Measurements from ENCODE around the gene ARHGEF28.

ARHGEF28 gene

DNA sequence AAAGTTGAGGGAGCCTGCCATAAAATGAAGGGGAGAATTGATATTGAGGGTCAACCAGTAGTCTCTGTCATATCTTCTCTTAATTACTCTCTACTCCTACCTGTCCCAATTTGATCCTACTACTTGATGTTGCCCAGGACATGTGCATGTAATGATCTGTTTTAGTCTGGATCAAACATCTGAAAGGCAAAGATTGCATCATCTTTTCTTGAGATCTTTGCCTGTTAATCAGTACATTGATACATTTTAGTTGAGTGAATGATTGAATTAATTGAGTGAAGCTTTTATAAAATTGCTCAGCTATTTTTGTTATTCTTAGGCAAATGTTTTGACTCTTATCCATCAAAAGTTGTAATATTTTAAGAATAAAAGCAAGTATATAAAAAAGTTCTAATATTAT lies 21.7 kb downstream of the ARHGEF28 start:
- H3K9me3 ChIP-seq (ENCODE audit: control insufficient read depth, low read length), result no peaks in the 10 kb centered on the region
- H3K36me3 ChIP-seq (ENCODE audit: control insufficient read depth, insufficient read depth, low read length), result no peaks in the 10 kb centered on the region
- no peak overlapping the region for H3K4me3 ChIP-seq (ENCODE audit: low read length)
- peaks cover 41% of the 10 kb centered on the region for H3K4me1 ChIP-seq (ENCODE audit: control insufficient read depth, insufficient read depth, low read length)
- no peaks in the 10 kb centered on the region for H3K27me3 ChIP-seq (ENCODE audit: control insufficient read depth, insufficient read depth, low read length)
- no peak overlapping the region for H3K9ac ChIP-seq (ENCODE audit: low read length)

DNA sequence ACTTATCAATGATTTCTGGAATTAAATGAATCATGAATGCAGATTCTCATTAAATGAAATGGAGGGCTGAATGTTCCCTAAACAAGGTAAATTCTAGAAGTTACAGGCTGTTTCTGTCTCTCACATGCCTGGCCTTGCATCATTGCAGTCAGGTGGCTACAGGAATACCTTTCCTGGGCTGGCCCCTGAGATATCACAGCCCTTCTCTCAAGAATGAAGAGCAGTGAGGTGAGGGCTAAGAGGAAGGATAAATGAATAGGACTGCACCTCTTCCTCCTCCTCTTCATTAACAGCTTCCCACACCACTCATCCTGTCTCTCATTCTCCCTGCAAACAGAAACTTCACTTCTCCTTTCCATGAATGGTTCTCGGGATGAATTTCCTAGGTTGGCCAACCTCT lies 22.5 kb downstream of the ARHGEF28 start:
- Histone ChIP-seq H3K36me3 (ENCODE audit: control insufficient read depth, insufficient read depth, low read length) (no peaks in the 10 kb centered on the region), H3K4me1 (ENCODE audit: control insufficient read depth, insufficient read depth, low read length) (peaks cover 49% of the 10 kb centered on the region), H3K9ac (ENCODE audit: low read length) (no peak overlapping the region), H3K27me3 (ENCODE audit: control insufficient read depth, insufficient read depth, low read length) (no peaks in the 10 kb centered on the region), H3K9me3 (ENCODE audit: control insufficient read depth, low read length) (no peaks in the 10 kb centered on the region), H3K4me3 (ENCODE audit: low read length) (no peak overlapping the region)

DNA sequence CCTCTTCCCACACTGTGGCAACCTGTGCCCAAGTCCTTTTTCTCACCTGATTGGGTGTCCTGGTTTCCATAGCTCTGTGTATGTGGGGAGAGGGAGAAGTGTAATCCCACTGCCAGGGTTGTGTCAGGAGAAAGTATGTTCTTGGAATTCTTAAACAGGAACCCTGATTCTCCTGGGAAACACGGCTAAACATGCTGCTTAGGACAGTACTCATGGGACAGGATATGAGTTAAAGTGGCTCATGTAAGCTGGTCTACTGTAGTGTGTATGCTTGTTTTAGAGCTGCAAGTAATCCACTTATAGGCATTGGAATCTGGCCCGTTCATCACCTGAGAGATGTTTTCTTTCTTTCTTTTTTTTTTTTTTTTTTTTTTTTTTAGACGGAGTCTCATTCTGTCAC lies 23.9 kb downstream of the ARHGEF28 start:
- H3K4me1 ChIP-seq (ENCODE audit: control insufficient read depth, insufficient read depth, low read length), result peaks cover 52% of the 10 kb centered on the region
- H3K9ac ChIP-seq (ENCODE audit: low read length), result no peak overlapping the region
- no peaks in the 10 kb centered on the region for H3K9me3 ChIP-seq (ENCODE audit: control insufficient read depth, low read length)
- H3K36me3 ChIP-seq (ENCODE audit: control insufficient read depth, insufficient read depth, low read length), result no peaks in the 10 kb centered on the region
- no peak overlapping the region for H3K4me3 ChIP-seq (ENCODE audit: low read length)
- no peaks in the 10 kb centered on the region for H3K27me3 ChIP-seq (ENCODE audit: control insufficient read depth, insufficient read depth, low read length)

DNA sequence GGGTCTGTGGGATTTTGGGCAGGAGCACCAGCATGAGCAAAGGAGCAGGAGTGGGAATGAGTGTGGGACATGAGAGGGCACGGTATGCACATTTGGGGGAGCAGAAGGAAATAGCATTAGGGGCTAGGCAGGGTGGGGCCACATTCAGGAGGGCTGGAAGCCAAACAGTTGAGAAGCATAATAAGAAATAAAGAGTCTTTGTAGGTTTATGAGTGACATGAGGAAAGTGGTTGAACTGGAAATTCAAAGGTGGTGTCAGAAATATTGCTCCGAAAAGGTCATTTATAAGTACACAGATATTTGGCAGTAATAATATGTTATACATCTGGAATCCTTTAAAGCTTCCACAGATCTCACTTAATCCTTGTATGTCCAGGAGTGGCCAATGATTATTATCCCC lies 26.4 kb downstream of the ARHGEF28 start:
- Histone ChIP-seq H3K36me3 (ENCODE audit: control insufficient read depth, insufficient read depth, low read length) (no peaks in the 10 kb centered on the region), H3K27me3 (ENCODE audit: control insufficient read depth, insufficient read depth, low read length) (no peaks in the 10 kb centered on the region), H3K9ac (ENCODE audit: low read length) (no peak overlapping the region), H3K9me3 (ENCODE audit: control insufficient read depth, low read length) (no peaks in the 10 kb centered on the region), H3K4me1 (ENCODE audit: control insufficient read depth, insufficient read depth, low read length) (peaks cover 48% of the 10 kb centered on the region), H3K4me3 (ENCODE audit: low read length) (no peak overlapping the region)

DNA sequence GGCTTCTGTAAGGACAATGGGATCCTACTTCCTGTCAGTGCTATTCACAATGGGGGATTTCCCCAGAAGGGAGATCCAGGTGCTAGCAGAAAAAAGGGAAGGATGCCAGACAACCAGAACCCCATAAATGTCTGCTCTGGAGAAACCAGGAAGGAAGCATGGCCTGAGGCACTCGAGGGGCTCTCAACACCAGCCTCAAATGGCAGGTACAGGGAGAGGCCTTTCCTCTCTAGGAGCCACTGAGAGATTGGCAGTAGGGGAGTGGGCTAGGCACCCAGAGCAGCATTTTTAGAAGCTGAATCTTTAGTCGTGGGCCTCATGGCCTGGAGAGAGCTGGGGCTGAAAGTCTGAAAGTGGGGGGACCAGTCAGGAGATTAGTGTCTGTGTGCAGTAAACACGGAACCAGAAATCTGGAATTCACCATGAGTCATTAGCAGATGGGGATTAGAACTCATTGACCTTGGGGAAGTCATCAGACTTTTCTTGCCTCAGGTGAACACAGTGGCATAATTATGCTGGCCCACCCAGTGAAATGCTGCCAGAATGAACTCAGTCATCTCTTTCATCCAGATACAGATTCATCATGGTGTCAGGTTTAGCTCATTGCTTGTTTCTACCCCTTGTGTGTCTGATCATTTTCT lies 28.3 kb downstream of the ARHGEF28 start:
- H3K27me3 ChIP-seq (ENCODE audit: control insufficient read depth, insufficient read depth, low read length), result no peaks in the 10 kb centered on the region
- H3K9me3 ChIP-seq (ENCODE audit: control insufficient read depth, low read length), result no peaks in the 10 kb centered on the region
- H3K9ac ChIP-seq (ENCODE audit: low read length), result no peak overlapping the region
- no peak overlapping the region for H3K4me3 ChIP-seq (ENCODE audit: low read length)
- H3K36me3 ChIP-seq (ENCODE audit: control insufficient read depth, insufficient read depth, low read length), result no peaks in the 10 kb centered on the region
- peaks cover 48% of the 10 kb centered on the region for H3K4me1 ChIP-seq (ENCODE audit: control insufficient read depth, insufficient read depth, low read length)

DNA sequence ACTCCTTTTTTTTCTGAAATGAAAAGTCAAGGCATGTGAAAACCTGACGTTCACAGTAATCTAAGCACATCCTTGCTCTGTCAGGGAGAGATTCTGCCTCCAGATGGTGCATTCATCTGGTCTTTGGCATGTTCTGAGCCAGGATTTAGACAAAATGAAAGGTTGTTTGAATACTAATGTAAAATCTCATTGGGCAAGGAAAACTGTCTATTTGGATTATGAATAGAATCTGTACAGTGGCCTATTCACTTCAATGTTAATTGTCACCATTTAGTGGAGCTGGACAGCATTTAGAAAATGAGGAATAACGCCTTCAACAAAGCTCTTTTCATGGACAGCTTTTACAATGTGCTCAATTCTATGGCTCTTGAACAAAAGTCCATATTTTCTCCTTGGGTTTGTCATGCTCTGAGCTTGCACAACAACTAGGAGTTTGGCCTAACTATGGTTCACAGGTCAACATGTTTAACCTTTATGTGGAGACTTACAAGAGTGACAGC lies 28.9 kb downstream of the ARHGEF28 start:
- no peak overlapping the region for H3K4me3 ChIP-seq (ENCODE audit: low read length)
- H3K9ac ChIP-seq (ENCODE audit: low read length), result no peak overlapping the region
- no peaks in the 10 kb centered on the region for H3K36me3 ChIP-seq (ENCODE audit: control insufficient read depth, insufficient read depth, low read length)
- H3K4me1 ChIP-seq (ENCODE audit: control insufficient read depth, insufficient read depth, low read length), result peaks cover 48% of the 10 kb centered on the region
- no peaks in the 10 kb centered on the region for H3K9me3 ChIP-seq (ENCODE audit: control insufficient read depth, low read length)
- no peaks in the 10 kb centered on the region for H3K27me3 ChIP-seq (ENCODE audit: control insufficient read depth, insufficient read depth, low read length)

DNA sequence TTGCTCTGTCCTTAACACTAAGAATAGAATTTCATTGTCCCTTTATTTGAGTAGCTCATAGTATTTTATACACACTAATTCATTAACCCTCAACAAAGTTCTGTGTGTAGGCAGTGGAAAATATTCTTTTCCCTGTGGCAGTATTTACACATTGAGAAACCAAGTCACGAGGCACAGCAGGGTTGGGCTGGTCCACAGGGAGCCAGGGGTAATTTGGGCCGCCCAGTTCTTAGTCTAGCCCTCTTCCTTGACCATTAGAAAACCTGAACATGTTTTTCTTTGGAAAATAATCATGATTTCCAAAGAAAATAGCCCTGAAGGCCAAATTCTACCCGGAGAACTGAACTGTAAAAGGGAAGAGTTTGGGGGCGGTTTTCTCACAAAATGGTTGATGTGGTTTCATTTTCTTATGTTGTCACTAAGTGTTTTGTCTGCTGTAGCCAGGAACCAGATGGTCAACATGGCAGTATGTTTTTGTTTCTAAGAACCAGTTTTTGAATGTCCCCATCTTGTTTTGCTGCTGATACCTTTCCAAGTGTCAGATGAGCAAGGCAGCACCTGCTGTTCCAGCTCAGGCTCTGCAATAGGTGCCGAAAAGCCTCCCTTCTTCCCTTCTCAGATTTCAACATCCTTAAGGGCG lies 29.6 kb downstream of the ARHGEF28 start:
- Histone ChIP-seq H3K4me3 (ENCODE audit: low read length) (no peak overlapping the region), H3K9me3 (ENCODE audit: control insufficient read depth, low read length) (no peaks in the 10 kb centered on the region), H3K4me1 (ENCODE audit: control insufficient read depth, insufficient read depth, low read length) (peaks cover 48% of the 10 kb centered on the region), H3K9ac (ENCODE audit: low read length) (no peak overlapping the region), H3K27me3 (ENCODE audit: control insufficient read depth, insufficient read depth, low read length) (no peaks in the 10 kb centered on the region), H3K36me3 (ENCODE audit: control insufficient read depth, insufficient read depth, low read length) (no peaks in the 10 kb centered on the region)

DNA sequence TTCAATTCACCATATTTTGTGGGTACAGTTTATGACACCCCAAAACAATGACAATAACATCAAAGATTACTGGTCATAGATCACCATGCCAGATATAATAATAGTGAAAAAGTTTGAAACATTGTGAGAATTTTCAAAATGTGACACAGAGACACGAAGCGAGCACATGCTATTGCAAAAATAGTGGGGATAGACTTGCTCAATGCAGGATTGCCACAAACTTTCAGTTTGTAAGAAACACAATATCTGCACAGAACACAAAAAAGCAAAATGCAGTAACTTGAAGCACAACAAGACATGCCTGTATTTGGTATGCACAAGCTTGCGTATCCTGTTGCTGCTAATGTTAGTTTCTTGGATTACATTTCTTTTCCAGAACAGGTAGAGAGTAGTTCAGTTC lies 35.8 kb downstream of the ARHGEF28 start:
- Histone ChIP-seq H3K9ac (ENCODE audit: low read length) (no peak overlapping the region), H3K9me3 (ENCODE audit: control insufficient read depth, low read length) (no peaks in the 10 kb centered on the region), H3K36me3 (ENCODE audit: control insufficient read depth, insufficient read depth, low read length) (no peaks in the 10 kb centered on the region), H3K27me3 (ENCODE audit: control insufficient read depth, insufficient read depth, low read length) (no peaks in the 10 kb centered on the region), H3K4me3 (ENCODE audit: low read length) (no peak overlapping the region), H3K4me1 (ENCODE audit: control insufficient read depth, insufficient read depth, low read length) (peaks cover 45% of the 10 kb centered on the region)

DNA sequence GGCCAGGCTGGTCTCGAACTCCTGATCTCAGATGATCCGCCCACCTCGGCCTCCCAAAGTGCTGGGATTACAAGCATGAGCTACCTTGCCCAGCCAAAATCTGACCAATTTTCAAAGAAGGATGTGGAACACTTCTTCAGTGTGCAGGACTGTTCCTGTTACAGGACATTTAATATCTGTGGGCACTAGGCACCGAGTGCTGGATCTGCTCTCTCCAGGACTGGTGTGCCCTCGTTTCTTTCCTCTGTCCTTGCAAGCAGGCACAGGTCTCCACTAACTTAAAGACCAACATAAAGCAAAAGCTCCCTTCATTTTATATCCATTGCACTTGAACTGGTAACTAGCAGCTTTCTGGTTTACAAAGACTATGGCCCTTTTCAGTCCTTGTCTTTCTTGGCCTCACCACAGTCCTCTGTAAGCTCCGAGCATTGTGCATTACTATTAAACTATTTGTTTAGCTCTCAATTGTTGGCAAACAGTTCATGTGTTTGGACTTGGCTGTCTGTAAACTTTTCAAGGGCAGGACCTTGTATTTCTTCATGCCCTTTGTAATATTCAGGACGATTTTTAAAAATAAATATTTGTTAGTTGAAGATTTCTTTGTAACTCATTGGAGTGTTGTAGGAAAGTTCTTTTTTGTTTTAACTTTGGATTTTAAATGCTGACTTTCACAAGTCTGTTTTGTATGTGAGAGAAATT lies 37.3 kb downstream of the ARHGEF28 start:
- Histone ChIP-seq H3K36me3 (ENCODE audit: control insufficient read depth, insufficient read depth, low read length) (no peaks in the 10 kb centered on the region), H3K9ac (ENCODE audit: low read length) (no peak overlapping the region), H3K27me3 (ENCODE audit: control insufficient read depth, insufficient read depth, low read length) (no peaks in the 10 kb centered on the region), H3K9me3 (ENCODE audit: control insufficient read depth, low read length) (no peaks in the 10 kb centered on the region), H3K4me3 (ENCODE audit: low read length) (no peak overlapping the region), H3K4me1 (ENCODE audit: control insufficient read depth, insufficient read depth, low read length) (peaks cover 52% of the 10 kb centered on the region)

DNA sequence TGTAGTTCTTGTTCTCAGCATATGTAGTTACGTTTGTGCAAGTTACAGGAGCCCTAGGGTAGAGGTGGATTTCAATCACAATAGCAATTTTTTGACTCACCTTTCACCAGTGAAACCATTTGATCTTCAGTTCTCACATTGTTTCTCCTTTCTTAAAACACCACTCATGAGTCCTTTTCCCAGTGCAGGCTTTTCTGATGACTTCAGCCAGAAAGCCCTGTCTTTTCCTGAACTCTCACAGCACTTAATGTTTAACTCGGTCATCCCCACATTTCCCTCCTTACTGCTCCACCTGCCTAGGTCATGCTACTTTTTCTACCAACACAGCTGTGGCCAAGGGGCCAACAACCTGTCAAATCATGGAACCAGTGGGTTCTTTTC lies 37.9 kb downstream of the ARHGEF28 start:
- Histone ChIP-seq H3K36me3 (ENCODE audit: control insufficient read depth, insufficient read depth, low read length) (no peaks in the 10 kb centered on the region), H3K9ac (ENCODE audit: low read length) (no peak overlapping the region), H3K27me3 (ENCODE audit: control insufficient read depth, insufficient read depth, low read length) (no peaks in the 10 kb centered on the region), H3K9me3 (ENCODE audit: control insufficient read depth, low read length) (no peaks in the 10 kb centered on the region), H3K4me3 (ENCODE audit: low read length) (no peak overlapping the region), H3K4me1 (ENCODE audit: control insufficient read depth, insufficient read depth, low read length) (peaks cover 52% of the 10 kb centered on the region)

DNA sequence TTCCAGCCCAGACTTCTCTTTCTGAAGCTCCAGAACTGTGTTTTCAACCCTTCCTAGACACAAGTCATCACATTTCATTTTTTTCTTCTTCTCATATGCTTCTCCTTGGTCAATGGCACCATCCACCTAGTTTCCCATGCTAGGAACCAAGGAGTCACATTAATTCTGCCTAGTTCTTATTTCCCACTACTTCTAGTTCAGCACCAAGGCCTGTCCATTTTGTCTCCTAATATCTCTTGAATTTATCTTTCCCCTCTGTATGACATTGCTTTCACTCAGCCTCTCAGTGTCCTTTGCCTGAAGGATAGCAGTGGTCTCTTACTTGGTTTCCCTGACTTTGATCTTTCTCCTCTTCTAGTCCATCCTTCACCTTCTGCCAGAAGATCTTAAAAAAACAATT lies 38.8 kb downstream of the ARHGEF28 start:
- Histone ChIP-seq H3K27me3 (ENCODE audit: control insufficient read depth, insufficient read depth, low read length) (no peaks in the 10 kb centered on the region), H3K9me3 (ENCODE audit: control insufficient read depth, low read length) (no peaks in the 10 kb centered on the region), H3K36me3 (ENCODE audit: control insufficient read depth, insufficient read depth, low read length) (no peaks in the 10 kb centered on the region), H3K9ac (ENCODE audit: low read length) (no peak overlapping the region), H3K4me1 (ENCODE audit: control insufficient read depth, insufficient read depth, low read length) (peaks cover 52% of the 10 kb centered on the region), H3K4me3 (ENCODE audit: low read length) (no peak overlapping the region)

DNA sequence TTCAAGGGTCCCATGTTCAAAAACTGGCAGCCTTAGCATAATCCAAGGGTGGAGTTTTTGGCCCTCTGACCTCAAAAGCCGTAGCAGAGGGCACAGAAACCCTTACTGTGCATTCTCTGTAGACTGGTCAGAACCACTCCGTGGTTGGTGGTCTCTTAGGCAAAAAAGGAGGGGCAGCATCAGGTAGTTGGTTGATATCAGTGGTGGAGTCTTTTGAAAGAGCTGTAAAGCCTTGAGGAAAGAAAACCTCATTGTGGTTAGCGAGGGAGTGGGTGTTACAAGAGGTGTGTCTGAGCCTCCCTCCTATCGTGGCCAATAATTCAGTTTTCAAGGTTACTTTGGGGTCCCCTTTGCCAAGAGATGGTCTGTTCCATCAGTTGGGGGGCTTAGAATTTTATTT lies 40.9 kb downstream of the ARHGEF28 start:
- Histone ChIP-seq H3K9me3 (ENCODE audit: control insufficient read depth, low read length) (no peaks in the 10 kb centered on the region), H3K36me3 (ENCODE audit: control insufficient read depth, insufficient read depth, low read length) (no peaks in the 10 kb centered on the region), H3K4me1 (ENCODE audit: control insufficient read depth, insufficient read depth, low read length) (peaks cover 39% of the 10 kb centered on the region), H3K27me3 (ENCODE audit: control insufficient read depth, insufficient read depth, low read length) (no peaks in the 10 kb centered on the region), H3K9ac (ENCODE audit: low read length) (no peak overlapping the region), H3K4me3 (ENCODE audit: low read length) (no peak overlapping the region)
